Peyer's patch (tissue), 4 donors: Measurements from ENCODE around the gene OR9Q1. TPM values are rescaled to one million over a fixed set of nuclear protein-coding genes. Genes with fewer than 3 reads are reported as not detected.
A peak's percentile ranks its signal among the peaks of the same experiment; 100 is the strongest.

Experiments used
- DNase-seq, 3 donors: peaks; one replicate each; pipeline ENCODE4 v3.0.0-alpha.2; 2017 to 2019
- H3K27ac ChIP-seq, 4 donors: fragments of 200-600 bp; sonication (generic); one replicate each; pipeline ENCODE4 v1.5.1; 2016 to 2019
- H3K27me3 ChIP-seq, 2 donors: fragments of 200-600 bp; sonication (generic); one replicate each; pipeline ENCODE4 v1.5.1; 2019
- H3K36me3 ChIP-seq, 3 donors: fragments of 200-600 bp; sonication (generic); one replicate each; pipeline ENCODE4 v1.5.1; 2016 to 2019
- H3K4me1 ChIP-seq, 4 donors: fragments of 200-600 bp; sonication (generic); one replicate each; pipeline ENCODE4 v1.5.1; 2016 to 2019
- H3K4me3 ChIP-seq, 4 donors: fragments of 200-600 bp; sonication (generic); 1 replicate in 3 of 4; 2 replicates in 1 of 4; pipeline ENCODE4 v1.5.1; 2016 to 2019; ENCODE audit warnings: mild to moderate bottlenecking in 1 of 4
- H3K9me3 ChIP-seq, 4 donors: fragments of 200-600 bp; sonication (generic); one replicate each; pipeline ENCODE4 v1.5.1; 2016 to 2019; ENCODE audit warnings: mild to moderate bottlenecking in 1 of 4
- CTCF ChIP-seq, 6 experiments: fragments of 450-650 bp in 4 of 6; fragments of 200-600 bp in 2 of 6; sonication (generic) in 1 of 6; IDR thresholded peaks; one replicate each; pipeline ENCODE4 v1.5.1; 2017 to 2019; ENCODE audit warnings: antibody characterized with exemption in 6 of 6, mild to moderate bottlenecking in 3 of 6, moderate library complexity in 1 of 6
- POLR2A ChIP-seq, 2 donors: fragments of 450-650 bp; IDR thresholded peaks; one replicate each; pipeline ENCODE4 v1.5.1; 2017; ENCODE audit warnings: antibody characterized with exemption in 2 of 2, mild to moderate bottlenecking in 2 of 2, moderate library complexity in 2 of 2
- total RNA-seq, 4 donors: library from RNA; depleted of rRNA; stranded (reverse); fragments of >200 nt; gene quantifications; one replicate each; pipeline ENCODE4 v1.1.0, GENCODE V29; 2016

The OR9Q1 gene
- total RNA-seq, 4 donors from 2014 or later: not detected

DNA sequence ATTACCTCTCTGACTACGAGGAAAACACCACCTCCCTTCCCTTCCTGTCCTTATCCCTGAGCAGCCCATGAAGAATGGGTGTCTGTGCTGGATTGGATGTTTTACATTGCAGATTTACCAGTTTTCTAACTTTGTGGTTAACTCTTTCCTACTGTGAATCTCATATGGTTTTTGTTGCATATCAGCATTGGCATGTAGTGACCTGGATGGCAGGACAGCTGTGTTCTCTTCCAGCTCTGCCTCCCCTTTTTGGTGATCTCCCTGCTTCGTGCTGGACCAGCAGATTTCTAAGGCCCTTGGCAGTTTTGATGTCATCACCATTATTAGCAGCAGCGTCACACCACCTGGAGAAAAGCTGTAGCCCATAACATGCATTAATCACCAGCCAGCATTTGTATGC lies 33.8 kb downstream of the OR9Q1 start:
- Histone ChIP-seq H3K27me3 (no peaks in the 10 kb centered on the region), H3K9me3 (no peaks in the 10 kb centered on the region), H3K36me3 (no peaks in the 10 kb centered on the region), H3K4me3 (no peak overlapping the region), H3K4me1 (peaks cover 0 to 13% (median 0%) of the 10 kb centered on the region in 4 donors), H3K27ac (no peak overlapping the region)
- DNase-seq: no peak
- TF ChIP-seq CTCF (IDR thresholded peaks at IDR 0.05) (no peak), POLR2A (IDR thresholded peaks at IDR 0.05) (no peak)

GRCh38 chr11:58058276-58059006 lies 34.8 kb downstream of the OR9Q1 start:
- peak in 2 of 3 donors; percentile 53 to 66 for DNase-seq
- Histone ChIP-seq H3K4me3 (no peak overlapping the region), H3K4me1 (peaks cover 0 to 13% (median 0%) of the 10 kb centered on the region in 4 donors), H3K27me3 (no peaks in the 10 kb centered on the region), H3K9me3 (no peaks in the 10 kb centered on the region), H3K36me3 (no peaks in the 10 kb centered on the region), H3K27ac (no peak overlapping the region)
- TF ChIP-seq POLR2A (IDR thresholded peaks at IDR 0.05): no peak
- TF ChIP-seq CTCF (IDR thresholded peaks at IDR 0.05): no peak

DNA sequence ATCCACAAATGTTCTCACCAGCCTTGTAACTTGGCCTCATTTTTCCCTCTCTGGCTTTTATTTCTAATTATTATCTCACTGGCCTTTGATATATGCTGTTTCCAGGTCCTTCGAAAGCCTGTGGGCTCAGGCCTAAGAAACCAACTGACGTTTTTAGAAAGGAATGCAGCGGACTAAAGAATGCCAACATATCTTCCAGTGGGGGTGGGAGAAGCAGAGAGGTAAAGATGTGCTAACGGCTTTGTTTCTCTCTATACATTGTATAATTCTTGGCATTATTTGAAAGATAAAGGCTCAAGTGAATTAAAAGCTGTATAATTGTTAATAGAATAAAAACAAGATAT lies 35.3 kb downstream of the OR9Q1 start:
- Histone ChIP-seq H3K27me3 (no peaks in the 10 kb centered on the region), H3K9me3 (no peaks in the 10 kb centered on the region), H3K36me3 (no peaks in the 10 kb centered on the region), H3K27ac (no peak overlapping the region), H3K4me1 (peaks cover 0 to 13% (median 0%) of the 10 kb centered on the region in 4 donors), H3K4me3 (no peak overlapping the region)
- TF ChIP-seq CTCF (IDR thresholded peaks at IDR 0.05) (no peak), POLR2A (IDR thresholded peaks at IDR 0.05) (no peak)
- no peak for DNase-seq

DNA sequence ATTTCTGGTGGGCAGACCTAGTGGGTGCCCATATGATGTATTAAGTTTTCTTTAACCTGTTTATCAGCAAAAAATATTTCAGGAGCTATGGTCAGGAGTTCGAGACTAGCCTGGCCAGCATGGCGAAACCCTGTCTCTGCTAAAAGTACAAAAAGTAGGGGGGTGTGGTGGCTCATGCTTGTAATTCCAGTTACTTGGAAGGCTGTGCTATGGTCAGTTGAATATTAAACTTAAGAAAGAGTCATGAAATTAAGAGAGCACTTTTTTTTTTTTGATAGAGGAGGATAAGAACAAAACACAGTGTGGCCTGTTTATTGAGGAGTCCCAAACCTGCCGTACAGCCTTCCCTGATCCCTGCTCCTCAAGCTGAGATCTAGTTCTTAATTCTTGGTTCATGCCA lies 36.9 kb downstream of the OR9Q1 start:
- H3K27me3 ChIP-seq: no peaks in the 10 kb centered on the region
- no peak for DNase-seq
- TF ChIP-seq CTCF (IDR thresholded peaks at IDR 0.05) (no peak), POLR2A (IDR thresholded peaks at IDR 0.05) (no peak)

DNA sequence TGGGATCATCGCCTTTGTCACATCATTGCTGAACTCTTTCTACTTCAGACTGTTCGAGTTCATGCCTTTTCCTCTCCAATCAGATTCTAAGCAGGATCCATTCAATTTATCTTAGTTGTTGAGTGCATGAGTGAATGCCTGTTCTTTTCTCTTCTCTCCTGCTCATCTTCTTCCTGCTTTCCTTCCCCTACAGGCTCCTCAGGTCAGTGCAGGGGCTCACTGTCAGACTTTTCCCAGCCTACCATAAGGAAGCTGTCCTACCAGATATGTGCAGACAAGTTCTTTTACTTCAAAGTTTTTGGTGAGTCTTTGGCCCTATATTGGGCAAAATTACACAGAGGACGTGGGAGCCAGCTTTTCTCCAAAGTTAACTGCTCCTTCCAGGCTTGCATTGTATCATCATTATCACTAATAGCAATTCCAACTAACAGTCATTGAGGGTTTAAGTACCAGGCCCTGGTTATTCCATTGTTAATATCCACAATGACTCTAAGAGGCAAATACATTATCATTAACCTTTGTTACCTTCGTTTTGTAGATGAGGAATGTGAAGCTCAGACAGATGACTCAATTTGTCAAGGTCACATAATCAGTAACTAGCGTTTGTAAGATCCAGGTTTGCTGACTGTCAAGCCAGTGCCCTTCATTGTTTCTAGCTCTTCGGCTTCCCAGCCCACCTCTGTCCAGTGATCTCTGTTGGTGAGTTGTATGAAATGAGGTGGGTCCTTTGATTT lies 37.4 kb downstream of the OR9Q1 start:
- H3K36me3 ChIP-seq: no peaks in the 10 kb centered on the region
- H3K4me1 ChIP-seq: peaks cover 0 to 13% (median 0%) of the 10 kb centered on the region in 4 donors
- no peak overlapping the region for H3K27ac ChIP-seq
- H3K4me3 ChIP-seq: no peak overlapping the region
- no peaks in the 10 kb centered on the region for H3K27me3 ChIP-seq
- TF ChIP-seq POLR2A (IDR thresholded peaks at IDR 0.05) (no peak), CTCF (IDR thresholded peaks at IDR 0.05) (peak in 3 of 6 experiments; percentile 3 to 31 (median 24))
- DNase-seq: no peak
- H3K9me3 ChIP-seq: no peaks in the 10 kb centered on the region

More for the DNA sequence above, 36.9 kb downstream of the OR9Q1 start:
- no peaks in the 10 kb centered on the region for H3K9me3 ChIP-seq
- H3K4me3 ChIP-seq: no peak overlapping the region
- peaks cover 0 to 13% (median 0%) of the 10 kb centered on the region in 4 donors for H3K4me1 ChIP-seq
- H3K36me3 ChIP-seq: no peaks in the 10 kb centered on the region
- no peak overlapping the region for H3K27ac ChIP-seq
